Airway epithelial cell (primary cell): ENCODE results near the gene PCARE. TPM values are rescaled to one million over a fixed set of nuclear protein-coding genes. Genes with fewer than 3 reads are reported as not detected.

ENCODE experiments used
- total RNA-seq: library from RNA; depleted of rRNA; stranded (reverse); fragments of >200 nt; gene quantifications from 2 replicates; pipeline ENCODE4 v1.2.3, GENCODE V29; 2015

PCARE gene
- total RNA-seq: not detected in 2 replicates

GRCh38 chr2:29074411-29074810, at the start of gene PCARE:
Gene PCARE, minus strand, starts transcription at chr2:29074523. Its CDS starts 262 bp downstream, at chr2:29074261.

DNA sequence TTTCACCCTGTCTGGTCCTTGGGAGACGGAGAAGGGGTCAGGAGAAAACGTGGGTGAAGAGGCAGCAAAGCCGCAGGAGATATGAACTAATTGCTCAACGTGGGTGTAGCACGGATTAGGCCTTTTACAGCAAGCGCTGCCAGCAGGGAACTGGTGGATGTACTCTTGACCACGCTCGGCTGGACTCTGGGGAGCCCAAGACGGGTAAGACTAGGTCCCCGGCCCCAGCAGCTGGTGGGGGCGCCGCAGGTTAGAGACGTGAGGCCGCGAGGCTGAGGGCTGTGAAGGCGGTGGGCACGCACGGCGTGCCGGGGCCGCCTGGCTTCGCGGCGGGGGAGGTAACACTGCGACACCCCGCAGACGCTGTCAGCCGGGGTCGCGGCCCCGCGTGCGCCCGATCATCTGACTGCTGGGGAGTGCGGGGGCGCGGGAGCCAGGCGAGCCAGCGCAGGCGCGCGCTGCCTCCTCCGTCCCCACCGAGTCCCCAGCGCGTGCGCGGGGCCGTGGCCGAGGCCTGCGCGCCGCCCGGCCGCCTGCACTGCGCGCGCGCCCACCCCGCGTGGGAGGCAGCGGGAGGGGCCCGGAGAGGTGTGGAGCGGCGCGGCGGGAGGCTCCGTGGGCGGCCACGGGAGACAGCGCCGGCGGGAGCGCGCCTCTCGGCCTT, 40.8 kb upstream of the PCARE start, which contains the start of gene CLIP4:
TSS of gene CLIP4 (plus strand) at position 470 of the 664 bp plus-strand sequence. CDS start 5,974 bp downstream, outside the sequence.

Other genes starting within 250 kb of the PCARE start
- gene TRMT61B, start 204.2 kb downstream of the PCARE start, total RNA-seq: 8.5 and 12.0 TPM in 2 replicates
- 52.0 and 58.0 TPM in 2 replicates for gene WDR43, start 179.9 kb downstream of the PCARE start, total RNA-seq
- gene TOGARAM2, start 93.2 kb downstream of the PCARE start, total RNA-seq: not detected in 2 replicates
- 18.6 and 21.9 TPM in 2 replicates for gene CLIP4, start 40.9 kb upstream of the PCARE start, total RNA-seq